NT2/D1 (cell line): Measurements from ENCODE around the gene TSFM.

Experiments used
- SUZ12 ChIP-seq: IDR thresholded peaks from 2 replicates; pipeline ENCODE4 v1.6.1; 2011; ENCODE audit not compliant: insufficient read length, insufficient read depth; ENCODE audit errors: extremely low read depth
- YY1 ChIP-seq: IDR thresholded peaks from 2 replicates; pipeline ENCODE4 v1.6.1; 2011; ENCODE audit not compliant: insufficient read length, insufficient read depth
- ZNF274 ChIP-seq: IDR thresholded peaks from 2 replicates; pipeline ENCODE4 v1.6.1; 2011; ENCODE audit warnings: mild to moderate bottlenecking, low read depth, low read length

- TF ChIP-seq YY1 = no peak
- TF ChIP-seq ZNF274 = no peak
- TF ChIP-seq SUZ12 = no peak
Observed at GRCh38 chr12:57826966-57827365, 44.4 kb downstream of the TSFM start.
